ENCODE results near the gene C4BPB. TPM values are rescaled to one million over a fixed set of nuclear protein-coding genes. Genes with fewer than 3 reads are reported as not detected.

Gene C4BPB
- total RNA-seq, 2 experiments from 2014 or later, result 0.43 to 1.2 TPM

DNA sequence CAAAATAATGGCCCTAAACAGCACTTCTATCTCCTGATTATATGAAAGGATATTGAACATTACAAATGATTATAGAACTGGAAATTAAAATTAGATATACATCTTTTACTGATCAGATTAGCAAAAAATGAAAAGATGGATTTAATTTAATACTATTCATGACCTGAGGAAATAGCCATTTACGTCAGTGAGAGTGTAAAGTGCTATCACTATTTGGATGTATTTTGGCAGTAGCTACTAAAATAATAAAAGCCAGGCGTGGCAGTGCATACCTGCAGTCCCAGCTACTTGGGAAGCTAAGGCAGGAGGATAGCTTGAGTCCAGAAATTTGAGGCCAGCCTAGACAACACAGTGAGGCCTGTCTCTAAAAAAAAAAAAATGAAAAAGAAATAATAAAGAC is 5.3 kb downstream of the C4BPB start:
- Mint-ChIP-seq H3K4me3 (no peak overlapping the region), H3K9me3 (peaks cover 3% of the 10 kb centered on the region), H3K27me3 (peaks cover 3% of the 10 kb centered on the region), H3K27ac (no peak overlapping the region), H3K36me3 (ENCODE audit: low read depth) (peaks cover 11% of the 10 kb centered on the region), H3K4me1 (peaks cover 30% of the 10 kb centered on the region)
- no peak for DNase-seq
- ChIA-PET CTCF (interaction anchor here (0.7 to 0.9 kb wide), 2 partner anchors 10 to 312 kb away, joined by 3 read pairs; no protein-coding TSS in a partner anchor), POLR2A (no interaction called here)

- ChIA-PET POLR2A (interaction anchor here (1.2 to 1.5 kb wide), 2 partner anchors 53 to 239 kb away, joined by 3 to 7 read pairs; no protein-coding TSS in a partner anchor), CTCF (interaction anchor here (0.7 to 1.1 kb wide), 3 partner anchors 14 to 307 kb away, joined by 3 to 4 read pairs (median 3); no protein-coding TSS in a partner anchor)
- Mint-ChIP-seq H3K27ac (peak overlapping the region; percentile 78), H3K27me3 (peaks cover 13% of the 10 kb centered on the region), H3K4me1 (peaks cover 26% of the 10 kb centered on the region), H3K36me3 (ENCODE audit: low read depth) (peaks cover 16% of the 10 kb centered on the region), H3K4me3 (no peak overlapping the region), H3K9me3 (peaks cover 9% of the 10 kb centered on the region)
- DNase-seq, result peak; percentile 31
Observed at GRCh38 chr1:207097871-207098324, 9.2 kb downstream of the C4BPB start.

GRCh38 chr1:207101720-207102119 is 13.1 kb downstream of the C4BPB start:
- H3K4me3 Mint-ChIP-seq, result no peak overlapping the region
- DNase-seq, result no peak
- CTCF ChIA-PET, result no interaction called here

GRCh38 chr1:207102146-207102545 is 13.5 kb downstream of the C4BPB start:
- no peak overlapping the region for H3K4me3 Mint-ChIP-seq
- H3K27me3 Mint-ChIP-seq, result peaks cover 33% of the 10 kb centered on the region
- H3K4me1 Mint-ChIP-seq, result peaks cover 14% of the 10 kb centered on the region
- ChIA-PET POLR2A (no interaction called here), CTCF (no interaction called here)
- no peak overlapping the region for H3K27ac Mint-ChIP-seq
- H3K36me3 Mint-ChIP-seq (ENCODE audit: low read depth), result peaks cover 13% of the 10 kb centered on the region
- peaks cover 9% of the 10 kb centered on the region for H3K9me3 Mint-ChIP-seq
- no peak for DNase-seq

More at GRCh38 chr1:207101720-207102119, 13.1 kb downstream of the C4BPB start:
- H3K36me3 Mint-ChIP-seq (ENCODE audit: low read depth), result peaks cover 13% of the 10 kb centered on the region
- POLR2A ChIA-PET, result no interaction called here
- H3K27me3 Mint-ChIP-seq, result peaks cover 33% of the 10 kb centered on the region
- H3K27ac Mint-ChIP-seq, result no peak overlapping the region
- peaks cover 15% of the 10 kb centered on the region for H3K4me1 Mint-ChIP-seq
- peaks cover 9% of the 10 kb centered on the region for H3K9me3 Mint-ChIP-seq

- Mint-ChIP-seq H3K9me3 (peaks cover 9% of the 10 kb centered on the region), H3K27ac (no peak overlapping the region), H3K27me3 (peaks cover 35% of the 10 kb centered on the region), H3K4me1 (peaks cover 10% of the 10 kb centered on the region), H3K4me3 (no peak overlapping the region), H3K36me3 (ENCODE audit: low read depth) (peaks cover 11% of the 10 kb centered on the region)
- ChIA-PET CTCF (no interaction called here), POLR2A (no interaction called here)
- no peak for DNase-seq
Observed at GRCh38 chr1:207102659-207103058, 14.0 kb downstream of the C4BPB start.

- CTCF ChIA-PET, result interaction anchor here (1.2 kb wide), 1 partner anchor 20 kb away, joined by 4 read pairs; no protein-coding TSS in a partner anchor
- Mint-ChIP-seq H3K4me1 (peaks cover 3% of the 10 kb centered on the region), H3K4me3 (no peak within 1 kb of the TSS)
Observed at GRCh38 chr1:207103892-207104373, 15.3 kb downstream of the C4BPB start, which contains the start of gene C4BPA. TSS of gene C4BPA (plus strand) at chr1:207104233. CDS start at chr1:207113026, 8,793 bp downstream.

GRCh38 chr1:207109004-207109403 is 20.3 kb downstream of the C4BPB start:
- POLR2A ChIA-PET, result no interaction called here
- H3K36me3 Mint-ChIP-seq (ENCODE audit: low read depth), result no peaks in the 10 kb centered on the region

More at GRCh38 chr1:207103892-207104373, 15.3 kb downstream of the C4BPB start, which contains the start of gene C4BPA:
- H3K27ac Mint-ChIP-seq, result no peak within 1 kb of the TSS
- POLR2A ChIA-PET, result no interaction called here
- no peak for DNase-seq
- peaks cover 39% of the 10 kb centered on the region for H3K27me3 Mint-ChIP-seq
- peaks cover 5% of the 10 kb centered on the region for H3K36me3 Mint-ChIP-seq (ENCODE audit: low read depth)
- peaks cover 7% of the 10 kb centered on the region for H3K9me3 Mint-ChIP-seq

DNA sequence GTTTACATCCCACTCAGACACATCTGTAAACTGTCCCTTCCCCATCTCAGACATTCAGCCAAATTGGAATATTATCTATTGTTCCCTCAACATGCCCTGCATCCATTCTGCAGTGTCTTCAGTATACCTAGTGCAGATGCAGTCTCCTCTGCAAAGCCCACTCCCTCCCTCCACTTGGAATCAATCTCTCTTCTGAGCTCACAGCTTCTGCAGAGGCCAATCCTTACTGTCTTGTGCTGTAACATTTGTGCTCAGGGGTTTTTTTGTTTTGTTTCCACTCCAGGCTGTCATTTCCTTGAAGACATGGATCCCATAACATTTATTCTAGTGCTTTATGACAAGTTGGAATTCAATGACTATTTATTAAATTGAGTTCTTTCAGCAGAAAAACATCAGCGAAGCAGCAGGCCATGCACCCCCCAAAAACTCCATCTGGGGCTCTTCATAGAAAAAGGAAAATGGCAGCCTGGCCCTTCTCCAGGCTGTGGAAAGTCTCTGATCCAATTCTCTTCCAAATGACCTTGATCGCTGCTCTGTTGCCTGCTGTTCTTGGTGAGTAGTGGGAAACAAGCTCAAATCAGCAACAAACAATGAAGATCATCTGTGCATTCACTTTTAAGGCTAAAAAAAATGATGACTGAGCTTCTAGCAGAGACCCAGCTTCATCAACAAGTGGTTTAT is 24.1 kb downstream of the C4BPB start:
- ChIA-PET CTCF (no interaction called here), POLR2A (no interaction called here)
- H3K4me3 Mint-ChIP-seq, result no peak overlapping the region
- no peak overlapping the region for H3K27ac Mint-ChIP-seq
- H3K36me3 Mint-ChIP-seq (ENCODE audit: low read depth), result no peaks in the 10 kb centered on the region
- peaks cover 35% of the 10 kb centered on the region for H3K27me3 Mint-ChIP-seq
- H3K4me1 Mint-ChIP-seq, result no peaks in the 10 kb centered on the region
- H3K9me3 Mint-ChIP-seq, result no peaks in the 10 kb centered on the region
- DNase-seq, result no peak

More at GRCh38 chr1:207109004-207109403, 20.3 kb downstream of the C4BPB start:
- Mint-ChIP-seq H3K27ac (no peak overlapping the region), H3K9me3 (no peaks in the 10 kb centered on the region), H3K4me3 (no peak overlapping the region), H3K27me3 (peaks cover 45% of the 10 kb centered on the region), H3K4me1 (no peaks in the 10 kb centered on the region)
- no peak for DNase-seq
- CTCF ChIA-PET, result no interaction called here

GRCh38 chr1:207115269-207115668 is 26.6 kb downstream of the C4BPB start:
- ChIA-PET POLR2A (no interaction called here), CTCF (interaction anchor here (0.5 kb wide), 1 partner anchor 9 kb away, joined by 6 read pairs; no protein-coding TSS in a partner anchor)
- no peak for DNase-seq
- Mint-ChIP-seq H3K27me3 (peaks cover 23% of the 10 kb centered on the region), H3K9me3 (no peaks in the 10 kb centered on the region), H3K27ac (no peak overlapping the region), H3K36me3 (ENCODE audit: low read depth) (no peaks in the 10 kb centered on the region), H3K4me1 (no peaks in the 10 kb centered on the region), H3K4me3 (no peak overlapping the region)

DNA sequence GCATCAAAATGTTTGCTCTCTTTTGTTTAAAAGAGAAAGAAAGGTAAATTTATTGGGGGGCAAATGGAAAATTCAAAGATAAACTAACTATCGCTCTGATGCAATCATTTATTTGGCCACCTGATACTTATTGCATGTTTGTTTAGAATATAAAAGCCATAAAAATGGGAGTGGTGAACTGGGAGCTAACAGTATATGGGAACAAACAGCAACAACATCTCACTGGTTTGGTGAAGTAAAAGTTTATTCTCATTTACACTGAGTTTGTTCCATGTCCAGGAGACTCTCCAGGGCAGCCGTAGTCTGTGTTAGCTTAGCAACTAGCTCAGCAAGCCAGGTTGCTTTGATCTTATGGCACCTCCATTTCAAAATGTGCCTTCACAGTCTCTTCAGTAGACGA is 35.7 kb downstream of the C4BPB start:
- no peak for DNase-seq
- H3K4me1 Mint-ChIP-seq, result no peaks in the 10 kb centered on the region
- no peak overlapping the region for H3K27ac Mint-ChIP-seq
- POLR2A ChIA-PET, result no interaction called here
- H3K27me3 Mint-ChIP-seq, result peaks cover 17% of the 10 kb centered on the region
- H3K9me3 Mint-ChIP-seq, result peaks cover 12% of the 10 kb centered on the region
- CTCF ChIA-PET, result no interaction called here
- H3K36me3 Mint-ChIP-seq (ENCODE audit: low read depth), result peaks cover 8% of the 10 kb centered on the region
- H3K4me3 Mint-ChIP-seq, result no peak overlapping the region

DNA sequence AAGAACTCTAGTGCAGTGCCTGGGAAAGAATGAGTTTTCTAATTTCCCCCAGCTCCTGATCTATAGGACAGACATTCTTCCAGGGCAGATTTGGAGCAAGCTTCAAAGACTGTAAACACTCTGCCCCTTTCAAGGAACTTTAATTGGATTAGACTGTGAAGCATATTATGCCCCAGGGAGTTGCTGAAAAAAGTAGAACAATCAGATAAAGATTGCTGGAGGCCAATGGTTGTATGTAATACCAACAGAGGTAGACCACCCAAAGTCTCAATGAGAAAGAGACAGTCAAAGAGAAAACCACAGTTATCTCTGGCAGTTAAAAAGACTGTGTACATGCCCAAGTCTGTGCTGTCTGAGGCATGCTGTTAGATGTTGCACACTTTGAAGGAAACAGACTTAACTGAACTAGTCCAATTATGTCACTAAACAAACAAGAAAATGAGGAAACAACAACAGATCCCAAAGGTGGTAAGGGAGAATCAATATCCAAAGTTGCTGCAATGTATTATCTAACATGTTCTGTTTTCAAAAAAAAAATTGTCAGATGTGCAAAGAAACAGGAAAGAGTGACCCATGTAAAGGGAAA is 39.8 kb downstream of the C4BPB start:
- Mint-ChIP-seq H3K27me3 (peaks cover 15% of the 10 kb centered on the region), H3K4me1 (no peaks in the 10 kb centered on the region), H3K4me3 (no peak overlapping the region), H3K9me3 (peaks cover 15% of the 10 kb centered on the region), H3K36me3 (ENCODE audit: low read depth) (peaks cover 8% of the 10 kb centered on the region), H3K27ac (no peak overlapping the region)
- no peak for DNase-seq
- ChIA-PET POLR2A (no interaction called here), CTCF (no interaction called here)

- CTCF ChIA-PET, result interaction anchor here (0.7 kb wide), 1 partner anchor 1576 kb away, joined by 4 read pairs; no protein-coding TSS in a partner anchor
Observed at GRCh38 chr1:207129053-207129452, 40.4 kb downstream of the C4BPB start.

DNA sequence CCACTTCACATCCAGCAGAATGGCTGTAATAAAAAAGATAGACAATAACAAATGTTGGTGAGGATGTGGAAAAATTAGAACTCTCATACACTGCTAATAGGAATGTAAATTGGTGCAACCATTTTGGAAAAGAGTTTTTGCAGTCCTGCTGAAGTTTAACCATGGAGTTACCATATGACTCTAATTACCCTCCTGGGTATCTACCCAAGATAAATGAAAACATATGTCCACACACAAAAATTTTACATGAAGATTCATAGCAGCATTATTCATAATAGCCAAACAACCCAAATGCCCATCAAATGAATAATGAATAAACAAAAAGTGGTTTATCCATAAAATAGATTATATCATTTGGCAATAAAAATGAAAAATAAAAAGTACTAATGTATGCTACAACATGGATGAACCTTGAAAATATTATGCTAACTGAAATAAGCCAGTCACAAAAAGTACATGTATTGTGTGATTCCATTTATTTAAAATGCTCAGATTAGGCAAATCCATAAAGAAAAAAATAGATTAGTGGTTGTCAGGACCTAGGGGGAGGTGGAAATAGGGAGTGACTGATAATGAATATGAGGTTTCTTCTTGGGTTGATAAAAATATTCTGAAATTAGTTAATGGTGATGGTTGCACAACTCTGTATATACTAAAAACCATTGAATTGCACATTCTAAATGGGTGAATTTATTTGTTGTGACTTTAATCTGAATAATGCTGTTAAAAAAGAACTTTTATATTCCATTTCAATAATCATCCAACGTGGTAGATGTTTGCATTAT is 41.8 kb downstream of the C4BPB start:
- ChIA-PET POLR2A (no interaction called here), CTCF (no interaction called here)
- Mint-ChIP-seq H3K9me3 (peaks cover 15% of the 10 kb centered on the region), H3K36me3 (ENCODE audit: low read depth) (peaks cover 8% of the 10 kb centered on the region), H3K27me3 (peaks cover 17% of the 10 kb centered on the region), H3K4me3 (no peak overlapping the region), H3K27ac (no peak overlapping the region), H3K4me1 (no peaks in the 10 kb centered on the region)
- no peak for DNase-seq

More at GRCh38 chr1:207129053-207129452, 40.4 kb downstream of the C4BPB start:
- H3K27ac Mint-ChIP-seq, result no peak overlapping the region
- H3K27me3 Mint-ChIP-seq, result peaks cover 15% of the 10 kb centered on the region
- DNase-seq, result no peak
- POLR2A ChIA-PET, result no interaction called here
- H3K9me3 Mint-ChIP-seq, result peaks cover 15% of the 10 kb centered on the region
- no peaks in the 10 kb centered on the region for H3K4me1 Mint-ChIP-seq
- H3K36me3 Mint-ChIP-seq (ENCODE audit: low read depth), result peaks cover 8% of the 10 kb centered on the region
- H3K4me3 Mint-ChIP-seq, result no peak overlapping the region

All from activated CD4-positive, alpha-beta memory T cell treated with anti-CD3 and anti-CD28 coated beads, Interleukin-2, amount 10 ng/mL, durations not matched to agents 7 days and 5 days (primary cell).